GM12878 (cell line): ENCODE results near the gene IL1RL2. TPM values are rescaled to one million over a fixed set of nuclear protein-coding genes. Genes with fewer than 3 reads are reported as not detected.

ENCODE experiments used
- ASH2L ChIP-seq: fragments of 300-600, 200-600 bp; sonication (generic); IDR thresholded peaks from 2 replicates; pipeline ENCODE4 v1.6.1; 2017; ENCODE audit warnings: low read depth, mild to moderate bottlenecking, borderline replicate concordance
- ATF7 ChIP-seq: fragments of 450-650 bp; IDR thresholded peaks from 2 replicates; pipeline ENCODE4 v1.6.1; 2016; ENCODE audit warnings: low read depth, mild to moderate bottlenecking
- BHLHE40 ChIP-seq, 2 experiments: fragments of 450-650 bp in 1 of 2; IDR thresholded peaks; 2 replicates each; pipeline ENCODE4 v1.6.1; 2011 to 2017; ENCODE audit warnings: low read depth in 2 of 2, borderline replicate concordance in 1 of 2, improper control_type of control experiment in 1 of 2, low read length in 1 of 2, mild to moderate bottlenecking in 1 of 2
- CHD2 ChIP-seq: IDR thresholded peaks from 2 replicates; pipeline ENCODE4 v1.6.1; 2011; ENCODE audit warnings: low read depth, low read length, improper control_type of control experiment, borderline replicate concordance
- CHD4 ChIP-seq: fragments of 200-600 bp; sonication (generic); IDR thresholded peaks from 2 replicates; pipeline ENCODE4 v1.6.1; 2016; ENCODE audit warnings: mild to moderate bottlenecking
- CTCF ChIP-seq, 3 experiments: IDR thresholded peaks in 2 of 3; conservative IDR thresholded peaks in 1 of 3; 2 replicates each; pipeline ENCODE4 v1.5.1; 2011; ENCODE audit warnings: low read depth in 3 of 3, low read length in 3 of 3, mild to moderate bottlenecking in 3 of 3, control low read depth in 2 of 3, moderate library complexity in 2 of 3, inconsistent platforms in 1 of 3, mixed read lengths in 1 of 3; ENCODE audit not compliant: control insufficient read depth in 2 of 3, insufficient read depth in 1 of 3; ENCODE audit errors: extremely low read depth in 1 of 3
- DPF2 ChIP-seq: fragments of 450-650 bp; IDR thresholded peaks from 2 replicates; pipeline ENCODE4 v1.6.1; 2017; ENCODE audit warnings: mild to moderate bottlenecking
- GATAD2B ChIP-seq: fragments of 450-650 bp; conservative IDR thresholded peaks from 2 replicates; pipeline ENCODE4 v1.6.1; 2017; ENCODE audit warnings: low read depth, mild to moderate bottlenecking, moderate library complexity
- IRF4 ChIP-seq: IDR thresholded peaks from 2 replicates; pipeline ENCODE4 v1.6.1; 2011; ENCODE audit warnings: low read depth, low read length
- NR2C2 ChIP-seq: IDR thresholded peaks from 2 replicates; pipeline ENCODE4 v1.6.1; 2011; ENCODE audit warnings: borderline replicate concordance, low read depth; ENCODE audit not compliant: control insufficient read depth, insufficient read length
- POLR2AphosphoS2 ChIP-seq: IDR thresholded peaks from 2 replicates; pipeline ENCODE4 v1.6.1; 2011; ENCODE audit warnings: low read depth, mild to moderate bottlenecking, low read length, improper control_type of control experiment, moderate library complexity
- RB1 ChIP-seq: fragments of 450-650 bp; formaldehyde crosslinking; IDR thresholded peaks from 2 replicates; pipeline ENCODE4 v1.6.1; 2017; ENCODE audit warnings: mild to moderate bottlenecking, borderline replicate concordance
- RELA ChIP-seq: fragments of 450-650 bp; IDR thresholded peaks from 2 replicates; pipeline ENCODE4 v1.8.0; 2014; ENCODE audit warnings: borderline replicate concordance; ENCODE audit not compliant: partially characterized antibody
- SMAD1 ChIP-seq: fragments of 450-650 bp; IDR thresholded peaks from 2 replicates; pipeline ENCODE4 v1.6.1; 2018; ENCODE audit warnings: mild to moderate bottlenecking, low read depth; ENCODE audit not compliant: partially characterized antibody
- SMARCA5 ChIP-seq: fragments of 450-650 bp; IDR thresholded peaks from 2 replicates; pipeline ENCODE4 v1.6.1; 2017; ENCODE audit warnings: mild to moderate bottlenecking
- STAT1 ChIP-seq: fragments of 450-650 bp; conservative IDR thresholded peaks from 2 replicates; pipeline ENCODE4 v1.6.1; 2014; ENCODE audit warnings: antibody characterized with exemption, mild to moderate bottlenecking
- SUPT20H ChIP-seq: IDR thresholded peaks from 2 replicates; pipeline ENCODE4 v1.6.1; 2011; ENCODE audit warnings: low read depth, mild to moderate bottlenecking, low read length, moderate library complexity, borderline replicate concordance; ENCODE audit not compliant: control insufficient read depth
- TCF3 ChIP-seq: IDR thresholded peaks from 2 replicates; pipeline ENCODE4 v1.6.1; 2012; ENCODE audit warnings: low read depth, mild to moderate bottlenecking, low read length, borderline replicate concordance; ENCODE audit not compliant: insufficient read depth
- YBX1 ChIP-seq: fragments of 450-650 bp; IDR thresholded peaks from 2 replicates; pipeline ENCODE4 v1.6.1; 2016; ENCODE audit warnings: antibody characterized with exemption
- ZZZ3 ChIP-seq: IDR thresholded peaks from 2 replicates; pipeline ENCODE4 v1.6.1; 2011; ENCODE audit warnings: low read depth; ENCODE audit not compliant: control insufficient read depth, insufficient read length
- polyA plus RNA-seq, 11 experiments: library from polyadenylated mRNA; depleted of rRNA in 4 of 11; unstranded in 6 of 11; stranded (reverse) in 5 of 11; fragments of >200 nt; fragmentation: Nextera tagmentation in 4 of 11; fragmentation: Illumina TruSeq in 1 of 11; extraction: Ambion mirVana in 4 of 11; extraction: Trizol in 1 of 11; gene quantifications; 1 replicate in 1 of 11; 2 replicates in 10 of 11; pipeline versions ENCODE4 v1.2.1 to v1.2.3, GENCODE V29; 2011 to 2016; ENCODE audit warnings: inconsistent platforms in 2 of 11, missing spikeins in 2 of 11, low read depth in 1 of 11
- total RNA-seq, 4 experiments: library from RNA; depleted of rRNA in 3 of 4; stranded (reverse); fragments of >200 nt in 3 of 4; fragmentation: Illumina TruSeq in 1 of 4; extraction: Trizol in 1 of 4; gene quantifications; 2 replicates each; pipeline versions ENCODE4 v1.2.1 to v1.2.3, GENCODE V29; 2013 to 2021
- TF ChIP-seq, protein P1 (sequence below): fragments of 450-650 bp; IDR thresholded peaks from 2 replicates; pipeline ENCODE4 v1.6.1; 2016; ENCODE audit warnings: mild to moderate bottlenecking
- TF ChIP-seq, protein P2 (sequence below): IDR thresholded peaks from 2 replicates; pipeline ENCODE4 v1.6.1; 2011; ENCODE audit warnings: mild to moderate bottlenecking, low read depth, low read length, moderate library complexity; ENCODE audit not compliant: insufficient replicate concordance
- TF ChIP-seq, protein P3 (sequence below): IDR thresholded peaks from 2 replicates; pipeline ENCODE4 v1.6.1; 2011; ENCODE audit warnings: borderline replicate concordance, low read depth, mild to moderate bottlenecking, moderate library complexity, low read length; ENCODE audit not compliant: insufficient read depth, poor library complexity, severe bottlenecking

IL1RL2 gene
- total and polyA plus RNA-seq, 10 of the 15 experiments (the other 5 are each of a cell fraction or from before 2014, with no cell fraction given), result not detected

- peak; percentile 87 to 89 for TF ChIP-seq BHLHE40 (IDR thresholded peaks at IDR 0.05; ENCODE audit: borderline replicate concordance in 1 of 2, low read depth in 2 of 2, low read length in 1 of 2)
- no peak for TF ChIP-seq POLR2AphosphoS2
- TF ChIP-seq NR2C2, result no peak
- TF ChIP-seq, protein P1, sequence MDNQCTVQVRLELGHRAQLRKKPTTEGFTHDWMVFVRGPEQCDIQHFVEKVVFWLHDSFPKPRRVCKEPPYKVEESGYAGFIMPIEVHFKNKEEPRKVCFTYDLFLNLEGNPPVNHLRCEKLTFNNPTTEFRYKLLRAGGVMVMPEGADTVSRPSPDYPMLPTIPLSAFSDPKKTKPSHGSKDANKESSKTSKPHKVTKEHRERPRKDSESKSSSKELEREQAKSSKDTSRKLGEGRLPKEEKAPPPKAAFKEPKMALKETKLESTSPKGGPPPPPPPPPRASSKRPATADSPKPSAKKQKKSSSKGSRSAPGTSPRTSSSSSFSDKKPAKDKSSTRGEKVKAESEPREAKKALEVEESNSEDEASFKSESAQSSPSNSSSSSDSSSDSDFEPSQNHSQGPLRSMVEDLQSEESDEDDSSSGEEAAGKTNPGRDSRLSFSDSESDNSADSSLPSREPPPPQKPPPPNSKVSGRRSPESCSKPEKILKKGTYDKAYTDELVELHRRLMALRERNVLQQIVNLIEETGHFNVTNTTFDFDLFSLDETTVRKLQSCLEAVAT, result peak; percentile 91
- TF ChIP-seq SMAD1, result peak; percentile 58
- no peak for TF ChIP-seq CHD4
- peak; percentile 95 for TF ChIP-seq ATF7
- peak; percentile 72 for TF ChIP-seq IRF4
- TF ChIP-seq, protein P2, sequence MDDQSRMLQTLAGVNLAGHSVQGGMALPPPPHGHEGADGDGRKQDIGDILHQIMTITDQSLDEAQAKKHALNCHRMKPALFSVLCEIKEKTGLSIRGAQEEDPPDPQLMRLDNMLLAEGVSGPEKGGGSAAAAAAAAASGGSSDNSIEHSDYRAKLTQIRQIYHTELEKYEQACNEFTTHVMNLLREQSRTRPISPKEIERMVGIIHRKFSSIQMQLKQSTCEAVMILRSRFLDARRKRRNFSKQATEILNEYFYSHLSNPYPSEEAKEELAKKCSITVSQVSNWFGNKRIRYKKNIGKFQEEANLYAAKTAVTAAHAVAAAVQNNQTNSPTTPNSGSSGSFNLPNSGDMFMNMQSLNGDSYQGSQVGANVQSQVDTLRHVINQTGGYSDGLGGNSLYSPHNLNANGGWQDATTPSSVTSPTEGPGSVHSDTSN, result peak; percentile 88
- peak; percentile 95 to 98 (median 97); a peak in 5 of 6 replicates for TF ChIP-seq CTCF (IDR thresholded peaks at IDR 0.05 in 2 of 3, conservative IDR thresholded peaks at IDR 0.05 in 1 of 3; ENCODE audit: control insufficient read depth in 2 of 3, extremely low read depth in 1 of 3, insufficient read depth in 1 of 3, low read depth in 3 of 3, low read length in 3 of 3)
- no peak for TF ChIP-seq STAT1
- TF ChIP-seq RELA, result peak; percentile 35
- TF ChIP-seq ASH2L, result no peak
- peak; percentile 66 for TF ChIP-seq SMARCA5
- no peak for TF ChIP-seq YBX1
- TF ChIP-seq ZZZ3, result no peak
- peak; percentile 68 for TF ChIP-seq DPF2
- peak; percentile 56; the same call in 1 of the 2 replicates for TF ChIP-seq GATAD2B
- peak; percentile 65; the same call in 1 of the 2 replicates for TF ChIP-seq CHD2
- TF ChIP-seq SUPT20H, result no peak
- no peak for TF ChIP-seq TCF3
- TF ChIP-seq, protein P3, sequence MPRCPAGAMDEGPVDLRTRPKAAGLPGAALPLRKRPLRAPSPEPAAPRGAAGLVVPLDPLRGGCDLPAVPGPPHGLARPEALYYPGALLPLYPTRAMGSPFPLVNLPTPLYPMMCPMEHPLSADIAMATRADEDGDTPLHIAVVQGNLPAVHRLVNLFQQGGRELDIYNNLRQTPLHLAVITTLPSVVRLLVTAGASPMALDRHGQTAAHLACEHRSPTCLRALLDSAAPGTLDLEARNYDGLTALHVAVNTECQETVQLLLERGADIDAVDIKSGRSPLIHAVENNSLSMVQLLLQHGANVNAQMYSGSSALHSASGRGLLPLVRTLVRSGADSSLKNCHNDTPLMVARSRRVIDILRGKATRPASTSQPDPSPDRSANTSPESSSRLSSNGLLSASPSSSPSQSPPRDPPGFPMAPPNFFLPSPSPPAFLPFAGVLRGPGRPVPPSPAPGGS, result no peak
- TF ChIP-seq RB1, result peak; percentile 94; the same call in 1 of the 2 replicates
These were observed 54.0 kb downstream of the IL1RL2 start (continued) for GRCh38 chr2:102240640-102241370.
